Stimulated activated CD4-positive, alpha-beta T cell treated with anti-CD3 and anti-CD28 coated beads, Interleukin-2, amount 100 ng/mL, for 48 hours (primary cell): ENCODE results near the gene AMPD3.

ENCODE experiments used
- DNase-seq, 2 donors: peaks; one replicate each; pipeline ENCODE4 v3.0.0-alpha.2; 2020

The AMPD3 gene

DNA sequence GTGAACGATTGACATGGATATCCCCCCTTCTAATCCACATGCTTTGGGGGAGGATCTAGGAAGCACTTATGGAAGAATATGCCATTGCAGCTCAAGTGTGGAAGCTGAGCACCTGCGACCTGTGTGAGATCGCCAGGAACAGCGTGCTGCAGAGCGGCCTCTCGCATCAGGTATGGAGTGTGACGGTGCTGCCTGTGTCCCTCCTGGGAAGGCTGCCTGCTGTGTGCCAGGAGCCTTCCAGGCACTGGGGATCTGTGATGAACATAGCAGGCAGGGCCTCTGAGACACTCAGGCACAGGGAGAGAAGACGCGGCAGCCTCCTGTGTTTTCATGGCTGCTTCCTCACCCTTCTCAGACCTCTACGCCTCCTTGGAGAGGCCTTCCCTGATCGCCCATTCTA lies 49.4 kb downstream of the AMPD3 start:
- no peak for DNase-seq

DNA sequence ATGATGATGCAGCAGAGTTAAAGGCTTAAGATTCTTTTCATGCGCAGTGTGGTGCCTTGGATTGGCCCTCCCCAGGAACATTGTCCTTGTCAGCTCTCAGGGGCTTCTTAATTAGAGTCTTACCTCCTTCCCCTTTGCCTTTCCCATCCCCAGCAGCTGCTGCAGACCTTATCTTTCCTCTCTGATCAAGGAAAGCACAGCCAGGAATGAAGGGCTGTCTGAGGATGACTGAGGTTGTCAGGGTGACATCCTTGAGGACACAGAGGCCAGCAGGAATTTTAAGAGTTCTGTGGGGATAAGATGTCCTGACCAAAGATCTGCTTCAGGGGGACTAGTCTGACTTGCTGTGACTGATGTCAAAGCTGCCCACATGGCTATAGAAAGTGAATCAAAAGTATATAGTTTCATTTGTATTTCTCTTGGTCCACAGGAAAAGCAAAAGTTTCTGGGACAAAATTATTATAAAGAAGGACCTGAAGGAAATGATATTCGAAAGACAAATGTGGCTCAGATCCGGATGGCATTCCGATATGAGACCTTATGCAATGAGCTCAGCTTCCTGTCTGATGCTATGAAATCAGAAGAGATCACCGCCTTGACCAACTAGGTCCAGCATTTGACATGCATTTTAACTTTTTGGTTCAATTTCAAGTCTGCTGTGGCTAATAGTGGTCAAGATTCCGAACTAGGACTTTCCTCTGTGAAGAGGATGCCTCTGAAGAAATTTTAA lies 50.4 kb downstream of the AMPD3 start:
- no peak for DNase-seq

DNA sequence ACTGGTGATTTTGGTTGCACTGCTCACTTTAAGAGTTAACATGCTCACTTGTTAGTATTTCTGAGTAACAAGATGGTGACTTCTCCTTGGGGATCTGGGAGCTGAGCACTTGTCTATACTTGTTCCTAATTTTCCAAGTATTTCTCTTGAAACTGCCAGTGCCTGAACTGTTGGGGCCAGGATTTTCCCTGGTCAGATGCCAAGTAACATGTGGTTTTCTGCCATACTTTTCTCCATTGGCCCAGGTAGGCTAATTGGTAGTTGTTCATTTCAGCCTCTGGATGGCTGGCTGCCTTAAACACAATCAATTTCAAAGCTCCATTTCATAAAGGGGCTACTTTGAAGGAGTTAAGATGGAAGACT lies 50.9 kb downstream of the AMPD3 start:
- no peak for DNase-seq

DNA sequence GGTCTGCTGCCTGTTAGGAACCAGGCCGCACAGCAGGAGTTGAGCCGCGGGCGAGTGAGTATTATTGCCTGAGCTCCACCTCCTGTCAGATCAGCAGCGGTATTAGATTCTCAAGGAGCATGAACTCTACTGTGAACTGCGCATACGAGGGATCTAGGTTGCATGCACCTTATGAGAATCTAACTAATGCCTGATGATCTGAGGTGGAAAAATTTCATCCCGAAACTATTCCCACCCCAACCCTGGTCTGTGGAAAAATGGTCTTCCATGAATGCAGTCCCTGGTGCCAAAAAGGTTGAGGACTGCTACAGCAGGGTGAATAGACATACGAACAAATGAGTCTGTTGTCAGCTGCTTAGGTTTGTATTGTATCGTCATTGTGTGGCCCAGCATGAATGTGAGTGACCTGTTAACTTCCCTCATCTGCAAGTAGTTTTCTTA lies 56.1 kb downstream of the AMPD3 start:
- DNase-seq: no peak

DNA sequence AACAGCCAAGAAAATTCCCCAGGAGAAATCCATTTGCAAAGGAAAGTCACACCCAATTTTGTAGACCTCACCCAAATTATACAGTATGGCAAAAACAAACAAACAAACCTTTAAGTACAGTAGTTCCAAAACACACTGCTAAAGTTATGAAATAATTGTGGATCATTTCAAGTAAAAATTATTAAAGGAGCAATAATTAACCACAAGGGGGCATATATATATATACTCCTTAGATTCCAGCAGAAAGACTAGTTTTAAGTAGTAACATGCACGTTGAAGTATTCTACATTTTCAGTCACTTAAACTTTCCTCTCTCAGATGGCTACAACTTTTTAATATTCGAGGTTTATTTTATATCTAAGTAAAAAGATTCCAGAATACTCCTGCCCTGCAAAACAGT lies 59.1 kb downstream of the AMPD3 start:
- no peak for DNase-seq

DNA sequence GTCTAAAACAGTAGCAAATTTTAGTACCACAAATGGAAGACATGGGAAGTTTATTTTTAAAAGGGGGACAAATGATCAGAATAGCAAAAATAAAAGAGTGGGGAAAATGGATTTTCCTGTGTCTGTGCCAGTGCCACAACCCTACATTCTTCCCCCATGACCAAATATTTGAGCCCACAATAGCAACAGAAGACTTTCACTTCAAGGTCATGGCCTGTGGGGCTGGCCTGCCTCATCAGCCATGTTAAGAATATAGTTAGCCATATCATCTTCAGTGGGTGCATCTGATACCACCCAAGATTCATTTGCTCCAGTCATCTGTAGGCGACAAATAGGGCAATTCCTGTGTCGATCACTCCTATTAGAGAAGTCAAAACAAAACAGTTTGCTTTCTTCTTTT lies 59.6 kb downstream of the AMPD3 start:
- no peak for DNase-seq

DNA sequence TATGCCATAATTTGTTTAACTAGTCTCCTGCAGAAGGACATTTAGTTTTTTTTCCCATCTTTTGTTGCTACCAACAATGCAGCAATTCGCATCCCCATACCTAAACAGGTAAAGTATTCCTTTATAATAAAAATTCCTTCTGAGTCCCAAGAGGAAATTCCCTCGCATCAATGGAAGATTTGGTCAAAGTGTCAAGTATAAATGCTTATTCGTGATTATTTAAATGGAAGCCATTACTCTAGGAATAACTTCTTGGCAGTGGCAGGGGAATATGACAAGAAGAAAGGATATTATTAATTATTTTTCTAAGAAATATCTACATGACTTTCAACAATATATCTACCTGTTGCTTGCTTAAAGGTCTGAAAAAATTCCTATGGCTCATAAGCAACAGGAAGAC lies 60.4 kb downstream of the AMPD3 start:
- no peak for DNase-seq

DNA sequence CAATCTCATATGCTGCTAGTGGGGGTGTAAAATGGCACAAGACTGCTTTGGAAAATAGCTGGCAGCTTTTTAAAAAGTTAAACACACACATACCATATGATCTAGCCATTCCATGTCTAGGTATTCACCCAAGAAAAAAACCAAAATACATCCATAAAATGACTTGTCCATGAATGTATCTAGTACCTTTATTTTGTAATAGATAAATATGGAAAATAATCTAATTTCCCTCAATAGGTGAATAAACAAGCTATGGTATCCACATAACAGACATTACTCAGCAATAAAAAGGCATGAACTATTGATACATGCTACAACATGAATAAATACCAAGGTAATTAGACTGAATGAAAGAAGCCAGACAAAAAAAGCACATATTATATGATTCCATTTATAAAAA lies 63.1 kb downstream of the AMPD3 start:
- no peak for DNase-seq

DNA sequence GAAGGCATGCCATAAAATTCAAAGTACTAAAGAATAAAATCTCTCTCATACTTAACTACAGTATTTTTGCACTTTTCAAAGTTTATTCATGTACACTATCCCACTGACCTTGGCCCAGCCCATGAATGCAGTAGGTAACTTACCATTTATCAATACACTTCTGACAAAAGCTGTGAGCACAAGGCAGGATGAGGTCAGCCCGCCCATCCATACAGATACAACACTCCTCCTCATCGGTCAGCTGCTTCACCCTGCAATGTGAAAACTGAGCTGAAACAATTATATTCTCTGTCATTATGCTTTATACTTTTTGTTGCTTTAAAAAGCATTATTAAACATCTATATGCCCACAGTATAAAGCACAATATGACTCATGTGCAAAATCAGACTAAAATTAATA lies 63.8 kb downstream of the AMPD3 start:
- no peak for DNase-seq

DNA sequence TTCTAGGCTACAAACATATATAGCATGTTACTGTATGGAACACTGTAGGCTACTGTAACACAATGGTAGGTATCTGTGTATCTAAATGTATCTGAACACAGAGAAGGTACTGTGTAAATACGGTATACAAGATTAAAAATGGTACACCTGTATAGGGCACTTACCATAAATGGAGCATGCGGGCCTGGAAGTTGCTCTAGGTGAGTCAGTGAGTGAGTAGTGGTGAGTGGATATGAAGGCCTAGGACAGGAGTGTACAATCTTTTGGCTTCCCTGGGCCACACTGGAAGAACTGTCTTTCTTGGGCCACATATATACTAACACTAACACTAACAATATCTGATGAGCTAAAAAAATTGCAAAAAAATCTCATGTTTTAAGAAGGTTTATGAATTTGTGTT lies 64.6 kb downstream of the AMPD3 start:
- DNase-seq: no peak

DNA sequence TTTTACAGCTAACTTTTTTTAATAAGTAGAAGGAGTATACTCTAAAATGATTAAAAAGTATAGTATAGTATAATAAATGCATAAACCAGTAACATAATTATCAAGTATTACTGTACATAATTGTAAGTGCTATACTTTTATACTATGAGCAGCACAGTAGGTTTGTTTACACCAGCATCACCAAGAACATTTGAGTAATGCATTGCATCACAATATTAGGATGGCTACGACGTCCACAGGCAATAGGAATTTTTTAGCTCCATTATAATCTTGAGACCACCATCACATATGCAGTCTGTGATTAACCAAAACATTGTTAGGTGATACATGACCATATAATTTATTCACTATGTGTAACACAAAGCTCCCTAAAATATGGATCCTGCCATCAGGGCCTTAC lies 65.5 kb downstream of the AMPD3 start:
- DNase-seq: no peak

DNA sequence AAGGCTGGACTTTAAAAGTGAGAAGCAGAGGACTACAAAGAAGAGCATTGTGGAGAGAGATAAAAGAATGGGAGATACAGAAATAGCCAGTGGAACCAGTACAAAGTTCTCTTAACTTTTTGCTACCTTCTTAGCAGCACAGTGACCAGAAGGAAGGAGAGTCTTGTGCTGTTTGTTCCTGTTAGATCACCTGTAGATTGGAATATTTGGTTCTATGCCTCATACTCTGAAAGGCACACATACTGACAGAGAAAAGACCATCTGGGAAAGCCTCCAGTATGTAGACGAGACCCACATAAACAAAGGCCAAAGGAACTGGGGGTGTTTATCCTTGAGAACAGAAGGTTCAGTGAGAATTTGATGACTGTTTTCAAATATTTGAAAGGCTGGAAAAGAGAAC lies 67.2 kb downstream of the AMPD3 start:
- DNase-seq: no peak

DNA sequence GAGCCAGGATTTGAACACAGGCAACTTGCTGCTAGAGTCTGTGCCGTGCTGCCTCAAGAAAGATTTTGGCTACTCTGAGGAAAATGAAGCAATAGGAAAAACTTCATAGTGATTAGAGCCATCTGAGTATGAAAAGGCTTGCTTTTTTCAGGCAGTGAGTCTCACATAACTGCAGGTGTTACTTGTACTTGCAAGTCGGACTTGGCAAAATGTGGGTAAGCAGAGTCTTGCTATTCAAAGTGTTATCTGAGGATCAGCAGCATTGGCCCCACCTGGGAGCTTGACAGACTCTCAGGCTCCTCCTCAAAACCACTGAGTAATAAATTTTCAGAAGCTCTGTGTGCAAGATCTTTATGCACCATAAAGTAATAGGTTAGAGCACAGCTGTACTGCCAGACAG lies 67.9 kb downstream of the AMPD3 start:
- DNase-seq: no peak

DNA sequence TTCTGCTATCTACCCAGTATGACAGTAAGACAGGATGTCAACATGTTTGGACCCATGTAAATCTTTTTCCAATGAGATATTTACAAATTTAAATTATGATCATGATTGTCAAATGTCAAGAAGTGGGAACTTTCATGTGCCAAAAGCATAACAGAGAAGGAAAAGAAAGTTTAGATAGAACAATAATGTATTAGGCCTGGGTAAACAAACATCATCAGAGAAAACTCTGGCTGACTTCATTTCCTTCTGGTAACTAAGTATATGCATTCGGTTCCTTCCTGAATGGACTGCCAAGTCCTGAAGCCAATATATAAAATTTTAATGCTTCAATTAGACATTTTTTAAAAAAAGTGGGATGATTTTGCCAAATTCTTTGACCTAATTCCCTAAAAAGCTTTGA lies 69.4 kb downstream of the AMPD3 start:
- no peak for DNase-seq

DNA sequence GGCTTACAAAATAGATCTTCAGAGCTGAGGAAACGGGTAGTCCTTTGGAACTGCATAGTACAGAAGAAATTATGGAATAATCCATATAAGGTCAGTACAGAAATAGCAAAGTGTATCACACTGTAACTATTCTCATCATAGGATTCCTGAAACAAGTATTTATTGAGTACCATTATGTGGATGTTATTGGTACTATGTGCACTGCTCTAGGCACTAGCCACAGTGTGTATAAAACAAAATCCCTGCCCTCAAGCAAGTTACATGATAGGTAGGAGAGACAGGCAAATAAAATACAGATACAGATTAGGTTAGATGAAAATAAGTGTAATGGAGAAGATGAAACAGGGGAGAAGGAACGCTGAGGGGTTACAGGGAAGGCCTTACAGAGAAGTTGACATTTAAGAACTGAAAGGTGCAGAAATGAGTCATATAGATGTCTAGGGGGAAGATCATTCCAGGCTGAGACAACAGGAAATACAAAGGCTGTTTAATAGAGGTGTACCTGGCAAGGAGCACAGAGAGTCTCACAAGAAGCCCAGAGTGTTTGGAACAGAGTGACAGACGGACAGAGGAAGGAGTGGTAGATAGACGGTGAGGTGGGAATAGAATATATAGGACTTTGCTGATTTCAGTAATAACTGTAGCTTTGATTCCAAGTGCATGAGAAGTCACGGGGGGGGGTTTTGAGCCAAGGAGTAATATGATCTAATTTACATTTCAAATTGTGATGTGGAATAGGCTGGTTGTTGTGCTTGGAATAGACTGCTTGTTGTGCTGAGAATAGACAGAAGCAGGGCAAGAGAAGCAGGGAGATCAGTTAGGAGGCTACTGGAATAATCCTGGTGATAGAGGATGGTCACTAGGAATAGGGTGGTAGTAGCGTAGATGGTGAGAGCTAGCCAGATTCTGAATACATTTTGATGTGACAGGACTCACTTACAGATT lies 72.2 kb downstream of the AMPD3 start:
- no peak for DNase-seq

DNA sequence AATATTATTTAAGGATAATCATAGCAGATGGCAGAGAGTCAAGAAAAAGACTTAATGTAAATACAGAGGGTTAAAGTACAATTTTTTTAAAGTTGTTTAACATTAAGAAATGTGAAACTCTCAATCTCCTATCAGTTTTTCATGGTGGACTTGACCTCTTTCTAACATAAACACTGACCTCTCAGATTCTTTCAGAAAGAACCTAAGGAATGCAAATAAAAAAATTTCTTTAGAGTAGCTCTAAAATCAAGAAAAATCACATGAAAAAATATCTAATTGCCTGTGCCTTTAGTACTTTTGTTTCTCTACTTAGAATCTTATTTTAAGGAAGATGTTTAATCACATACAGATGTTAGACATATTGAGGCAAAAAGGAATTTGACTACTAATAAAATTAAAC lies 73.1 kb downstream of the AMPD3 start:
- no peak for DNase-seq

DNA sequence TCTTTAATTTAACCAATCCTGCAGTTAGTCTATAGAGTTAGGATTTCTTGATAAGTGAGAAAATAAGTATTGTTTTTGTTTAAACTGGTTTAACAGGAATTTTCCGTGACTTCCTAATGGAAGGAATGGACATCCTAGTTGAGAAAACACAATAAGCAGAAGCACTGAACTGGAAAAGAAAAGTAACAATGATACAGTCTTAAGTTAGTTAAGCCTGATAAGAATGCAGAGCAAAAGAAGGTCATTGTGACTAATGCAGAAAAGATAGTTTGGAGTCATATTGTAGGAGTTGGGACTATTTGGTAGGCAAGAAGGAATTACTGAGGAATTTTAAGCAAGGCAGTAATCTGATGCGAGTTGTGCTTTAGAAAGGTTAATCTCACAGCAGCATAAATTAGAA lies 74.2 kb downstream of the AMPD3 start:
- no peak for DNase-seq

DNA sequence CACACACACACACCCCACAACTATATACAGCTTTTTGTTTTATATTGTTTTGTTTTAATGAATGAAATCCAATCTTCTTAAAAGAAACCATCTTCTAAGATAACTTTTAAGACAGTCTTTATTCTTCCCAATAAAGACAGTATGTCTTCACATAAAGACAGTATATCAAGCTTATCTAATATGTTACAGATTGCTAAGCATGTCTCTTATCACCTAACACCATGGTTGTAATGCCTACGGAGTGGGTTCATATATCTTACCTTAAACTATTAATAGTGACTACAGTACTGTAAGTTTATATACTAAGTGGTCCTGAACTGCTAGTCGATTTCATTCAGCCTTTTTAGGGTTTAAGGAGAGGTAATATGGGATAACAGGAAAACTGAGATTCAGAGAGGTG lies 77.5 kb downstream of the AMPD3 start:
- no peak for DNase-seq

DNA sequence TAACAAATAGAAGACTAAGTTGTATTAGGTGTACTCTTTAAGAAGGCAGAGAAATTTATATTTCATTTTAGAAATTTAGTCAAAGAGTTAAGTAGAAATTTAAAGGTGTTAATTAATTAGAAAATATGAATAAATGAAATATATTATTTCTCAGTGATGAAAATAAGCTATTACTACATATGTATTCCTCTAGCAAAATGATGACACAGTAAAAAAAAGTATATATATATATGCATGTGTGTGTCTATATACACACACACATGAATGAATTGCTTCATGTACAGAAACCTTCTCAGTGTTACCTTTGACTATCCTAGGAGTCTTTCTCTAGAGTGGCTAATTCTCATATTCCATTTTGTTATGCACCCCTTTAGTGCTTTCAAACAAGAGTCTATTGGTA lies 78.3 kb downstream of the AMPD3 start:
- DNase-seq: no peak

DNA sequence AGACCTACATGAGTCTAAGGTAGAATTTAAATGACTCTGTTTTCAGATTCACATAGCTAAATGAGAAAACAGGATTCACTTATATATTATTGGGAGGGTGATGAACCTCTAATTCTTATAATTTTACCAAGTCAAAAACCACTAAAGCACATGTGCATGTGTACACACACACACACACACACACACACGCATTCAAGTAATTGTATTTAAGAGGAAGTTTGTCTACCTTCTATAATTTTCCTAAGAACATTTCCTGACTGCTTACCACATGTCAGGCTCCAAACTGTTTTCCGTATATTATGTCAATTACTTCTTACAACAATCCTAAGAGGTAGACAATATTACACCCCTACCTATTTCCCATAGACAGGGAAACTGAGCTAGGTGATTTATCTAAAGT lies 79.3 kb downstream of the AMPD3 start:
- DNase-seq: no peak

DNA sequence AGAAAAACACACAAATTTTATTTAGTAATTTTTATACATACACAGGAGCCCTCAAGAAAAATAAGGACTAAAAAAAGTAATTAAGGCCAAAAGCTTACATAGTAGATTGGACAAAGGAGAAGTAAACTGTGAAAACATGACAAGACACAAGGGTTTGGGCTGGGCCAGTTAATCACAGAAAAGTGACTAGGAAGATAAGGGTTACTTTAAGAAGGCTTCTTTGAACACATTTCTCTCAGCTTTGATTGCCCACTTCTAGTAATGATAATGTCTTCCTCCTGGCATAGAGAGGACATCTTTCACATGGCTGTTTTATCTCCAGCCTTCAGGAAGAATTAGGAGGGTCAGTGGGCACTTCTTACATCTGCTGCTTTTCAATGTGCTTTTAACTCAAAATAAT lies 82.5 kb downstream of the AMPD3 start:
- no peak for DNase-seq

DNA sequence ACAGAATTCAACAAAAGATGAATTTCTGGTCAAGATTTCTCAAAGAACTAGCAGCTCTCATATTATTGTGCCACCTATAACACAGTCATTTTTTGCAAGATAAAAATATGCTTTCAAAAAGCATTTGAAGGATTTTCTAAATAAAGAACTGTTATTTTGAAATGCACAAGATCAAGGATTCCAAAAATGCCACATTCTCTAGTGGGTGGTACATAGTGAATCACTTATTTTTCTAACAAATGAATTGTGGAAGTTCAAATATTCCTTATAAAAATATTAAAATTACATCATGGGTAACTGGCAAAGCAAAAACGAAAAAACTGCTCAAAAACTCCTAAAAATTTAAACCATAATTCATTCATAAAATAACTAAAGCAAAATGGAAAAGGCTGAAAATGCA lies 83.9 kb downstream of the AMPD3 start:
- no peak for DNase-seq

DNA sequence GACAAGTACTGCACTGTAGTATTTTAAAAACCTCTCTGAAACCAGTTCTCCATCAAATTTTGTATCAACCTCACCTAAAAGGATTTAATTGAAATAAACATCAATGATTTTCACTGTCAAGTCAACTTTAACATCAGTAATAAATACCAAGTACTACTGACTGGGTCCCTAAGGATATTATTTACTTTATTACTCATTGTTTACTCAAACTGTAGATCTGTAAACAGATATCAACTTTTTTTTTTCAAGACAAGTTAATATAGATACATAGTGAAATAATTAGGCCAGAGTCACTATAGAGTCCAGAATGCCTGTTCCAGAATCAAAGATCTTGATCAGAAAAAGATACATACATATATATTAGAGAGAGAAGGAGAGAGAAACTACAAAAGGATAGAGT lies 84.3 kb downstream of the AMPD3 start:
- no peak for DNase-seq

DNA sequence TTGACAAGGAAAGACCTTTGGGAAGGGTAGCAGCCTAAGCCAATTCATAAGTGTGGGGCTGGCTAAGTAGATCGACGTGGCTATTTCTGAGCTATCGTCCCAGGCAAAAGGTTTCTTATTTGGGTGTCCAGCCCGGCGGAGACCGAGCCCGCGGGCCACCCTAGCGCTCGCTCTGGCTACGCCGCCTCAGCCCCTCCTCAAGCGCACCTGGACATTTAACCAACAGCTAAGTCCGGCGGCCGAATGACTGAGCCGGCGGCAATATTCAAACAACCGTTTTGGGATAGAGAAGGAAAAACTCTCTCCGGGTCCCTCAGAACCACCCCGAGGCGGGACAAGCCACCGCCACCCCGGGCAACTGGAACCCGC lies 85.5 kb downstream of the AMPD3 start:
- DNase-seq: no peak
